ENCODE results near the gene SCCPDH.
"Not testable (repeated sequence)": the region's sequence is repeated elsewhere in the genome, so short reads cannot be mapped to it uniquely, and the experiment has no call there.

Gene SCCPDH

DNA sequence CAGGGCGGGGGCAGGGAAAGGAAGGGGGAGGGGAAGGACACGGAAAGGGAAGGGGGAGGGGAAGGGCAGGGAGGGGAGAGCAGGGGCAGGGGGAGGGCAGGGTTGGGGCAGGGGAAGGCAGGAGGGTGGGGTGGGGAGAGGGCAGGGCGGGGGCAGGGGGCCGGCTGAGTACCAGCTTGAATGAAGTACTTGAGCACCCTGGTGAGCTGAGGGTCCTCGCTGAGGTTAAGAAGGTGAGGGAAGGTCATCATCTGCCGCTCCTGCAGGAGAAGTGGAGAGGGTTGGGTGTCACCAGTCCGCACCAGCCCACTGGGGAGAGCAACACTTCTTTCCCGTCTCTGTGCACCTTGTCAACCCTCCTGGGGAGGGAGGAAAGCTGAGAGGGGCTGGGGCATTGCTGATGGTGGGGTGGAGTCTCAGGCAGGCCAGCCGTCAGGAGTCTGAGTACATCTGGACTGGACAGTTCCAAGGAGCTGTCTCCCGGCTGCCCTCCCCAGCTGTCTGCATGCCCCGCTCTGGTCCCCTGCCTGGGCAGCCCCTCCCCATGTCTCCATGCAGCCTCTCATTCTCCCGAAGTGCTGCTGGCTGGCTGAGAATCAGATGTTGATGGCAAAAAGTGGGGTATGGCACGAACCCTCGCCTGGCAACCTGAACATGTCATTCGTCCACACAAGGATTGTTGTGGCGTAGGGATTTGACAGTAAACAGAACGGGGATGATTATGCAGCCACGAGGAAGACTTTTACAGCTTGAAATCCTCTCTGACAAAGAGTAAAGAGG is 70.0 kb downstream of the SCCPDH start:
- in situ Hi-C loops (cut with MboI; ENCODE audit: low pct_unique_long_range_greater_than_20kb, low sequenced_read_pairs) = no loop called here
- DNase-seq = no peak

DNA sequence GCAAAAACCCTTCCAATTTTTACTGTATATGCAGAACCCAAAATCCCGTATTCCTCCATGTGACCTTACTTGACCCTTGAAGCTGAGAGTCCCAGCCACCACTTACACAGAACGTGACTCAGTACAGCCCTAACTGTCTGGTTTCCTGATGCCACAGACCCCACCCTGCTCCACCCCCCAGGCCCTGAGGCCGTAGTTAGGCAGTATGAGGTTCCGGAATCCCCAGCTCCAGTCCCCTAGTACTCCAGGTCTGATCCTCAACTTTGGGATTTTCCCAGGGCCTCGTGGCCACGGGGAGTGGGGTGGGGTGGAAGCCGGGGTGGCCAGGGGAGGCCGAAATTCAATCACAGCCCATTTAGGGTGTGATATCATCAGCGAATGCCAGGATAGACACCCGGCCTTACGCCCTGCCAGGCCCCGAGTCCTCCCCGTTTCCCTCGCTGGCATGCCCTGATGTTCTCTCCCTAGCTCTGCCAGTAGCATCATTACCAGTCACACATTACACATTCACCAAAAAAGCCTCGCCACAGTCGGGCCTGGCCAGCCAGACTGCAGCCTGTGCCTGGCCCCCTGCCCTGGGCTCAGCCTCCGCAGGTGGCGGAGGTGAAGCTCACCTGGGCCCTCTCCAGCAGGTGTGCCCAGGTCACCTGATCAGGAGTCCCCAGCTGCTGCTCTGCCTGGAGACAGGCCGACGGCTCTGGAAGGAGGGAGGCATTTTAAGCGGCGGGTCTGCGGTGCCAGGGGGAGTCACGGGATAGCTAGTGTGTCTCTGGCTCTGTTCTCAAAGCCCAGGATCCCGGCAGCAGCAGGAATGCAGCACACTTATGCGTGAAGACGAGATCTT is 70.8 kb downstream of the SCCPDH start:
- in situ Hi-C loops (cut with MboI; ENCODE audit: low pct_unique_long_range_greater_than_20kb, low sequenced_read_pairs) = no loop called here
- no peak for DNase-seq

GRCh38 chr1:246795906-246796694 is 71.9 kb downstream of the SCCPDH start:
- DNase-seq = no peak
- in situ Hi-C loops (cut with MboI; ENCODE audit: low pct_unique_long_range_greater_than_20kb, low sequenced_read_pairs) = no loop called here

- in situ Hi-C loops (cut with MboI; ENCODE audit: low pct_unique_long_range_greater_than_20kb, low sequenced_read_pairs) = no loop called here
- no peak for DNase-seq
Observed at GRCh38 chr1:246797157-246797556, 72.9 kb downstream of the SCCPDH start.

GRCh38 chr1:246797597-246797996 is 73.4 kb downstream of the SCCPDH start:
- in situ Hi-C loops (cut with MboI; ENCODE audit: low pct_unique_long_range_greater_than_20kb, low sequenced_read_pairs) = no loop called here
- DNase-seq = no peak

GRCh38 chr1:246798107-246798506 is 73.9 kb downstream of the SCCPDH start:
- no peak for DNase-seq

GRCh38 chr1:246798606-246799496 is 74.6 kb downstream of the SCCPDH start:
- in situ Hi-C loops (cut with MboI; ENCODE audit: low pct_unique_long_range_greater_than_20kb, low sequenced_read_pairs) = no loop called here
- DNase-seq = no peak

More at GRCh38 chr1:246798107-246798506, 73.9 kb downstream of the SCCPDH start:
- in situ Hi-C loops (cut with MboI; ENCODE audit: low pct_unique_long_range_greater_than_20kb, low sequenced_read_pairs) = no loop called here

DNA sequence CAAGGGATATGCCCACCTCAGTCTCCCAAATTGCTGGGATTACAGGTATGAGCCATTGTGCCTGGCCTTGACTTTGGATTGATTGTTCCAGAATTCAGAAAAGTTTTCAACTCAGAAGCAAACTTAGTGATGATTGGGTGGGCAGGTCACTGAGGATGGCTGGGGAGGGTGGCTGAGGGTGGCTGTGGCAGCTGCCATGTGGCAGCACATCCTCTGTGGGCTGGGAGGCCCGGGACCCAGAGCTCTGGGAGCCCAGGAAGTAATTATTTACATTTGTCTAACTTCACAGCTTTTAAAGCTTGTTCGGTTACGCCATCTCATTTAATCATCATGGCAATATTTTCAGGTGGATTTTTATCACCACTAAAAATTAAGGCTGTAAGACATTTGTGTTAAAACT is 76.1 kb downstream of the SCCPDH start:
- in situ Hi-C loops (cut with MboI; ENCODE audit: low pct_unique_long_range_greater_than_20kb, low sequenced_read_pairs) = no loop called here
- DNase-seq = no peak

DNA sequence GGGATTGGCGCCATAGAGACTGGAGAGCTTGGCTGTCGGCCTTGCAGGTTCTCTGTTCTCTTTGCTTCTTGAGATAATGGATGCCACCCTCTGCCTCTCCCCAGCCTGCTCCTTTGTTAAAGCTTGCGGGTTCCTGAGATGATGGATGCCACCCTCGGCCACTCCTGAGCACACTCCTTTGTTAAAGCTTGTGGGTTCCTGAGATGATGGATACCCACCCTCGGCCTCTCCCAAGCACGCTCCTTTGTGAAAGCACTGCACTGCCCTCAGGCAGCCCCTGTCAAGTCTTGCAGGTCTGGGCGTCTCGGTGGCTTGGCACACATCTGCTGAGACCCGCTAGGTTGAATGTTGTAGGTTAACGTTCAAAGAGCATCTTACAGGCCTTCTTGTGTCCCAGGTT is 76.5 kb downstream of the SCCPDH start:
- in situ Hi-C loops (cut with MboI; ENCODE audit: low pct_unique_long_range_greater_than_20kb, low sequenced_read_pairs) = no loop called here
- no peak for DNase-seq

DNA sequence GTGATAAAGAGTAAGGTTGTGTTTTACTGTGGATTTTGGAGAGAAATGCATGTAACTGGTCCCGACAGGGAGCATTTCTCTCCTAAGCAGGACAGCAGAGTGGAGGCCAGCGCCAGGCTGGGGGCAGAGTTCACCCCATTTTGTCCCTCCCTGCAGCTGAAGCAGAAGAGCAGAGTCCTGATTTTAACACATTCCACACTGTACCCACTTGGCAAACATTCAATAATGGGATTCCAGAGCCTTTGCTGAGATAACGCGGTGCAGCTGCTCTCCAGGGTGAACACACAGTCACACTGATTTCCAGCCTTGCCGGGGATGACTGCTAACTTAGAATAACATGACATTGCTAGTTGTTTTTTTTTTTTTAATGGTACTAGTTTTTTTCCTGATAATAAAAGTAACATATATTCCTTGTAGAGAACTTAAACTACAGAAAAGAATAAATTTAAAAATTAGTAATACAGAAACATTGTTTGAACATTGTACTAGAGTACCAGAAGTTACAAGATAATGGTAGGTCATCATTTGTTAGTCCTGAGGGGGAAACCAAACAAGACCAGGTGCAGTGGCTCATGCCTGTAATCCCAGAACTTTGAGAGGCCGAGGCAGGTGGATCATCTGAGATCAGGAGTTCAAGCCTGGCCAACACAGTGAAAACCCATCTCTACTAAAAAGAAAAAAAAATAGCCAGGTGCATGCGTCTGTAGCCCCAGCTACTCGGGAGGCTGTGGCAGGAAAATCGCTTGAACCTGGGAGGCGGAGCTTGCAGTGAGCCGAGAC is 77.2 kb downstream of the SCCPDH start:
- in situ Hi-C loops (cut with MboI; ENCODE audit: low pct_unique_long_range_greater_than_20kb, low sequenced_read_pairs) = no loop called here
- DNase-seq = no peak

DNA sequence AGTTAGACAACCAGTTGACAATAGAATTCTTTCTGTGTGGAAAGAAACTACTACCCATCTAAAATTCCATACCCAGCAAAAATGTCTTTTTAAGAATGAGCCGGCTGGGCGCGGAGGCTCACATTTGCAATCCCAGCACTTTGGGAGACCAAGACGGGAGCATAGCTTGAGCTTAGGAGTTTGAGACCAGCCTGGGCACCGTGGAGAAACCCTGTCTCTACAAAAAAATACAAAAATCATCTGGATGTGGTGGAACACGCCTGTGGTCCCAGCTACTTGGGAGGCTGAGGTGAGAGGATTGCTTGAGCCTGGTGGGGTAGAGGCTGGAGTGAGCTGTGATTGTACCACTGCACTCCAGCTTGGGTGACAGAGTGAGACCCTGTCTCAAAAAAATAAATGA is 79.2 kb downstream of the SCCPDH start:
- in situ Hi-C loops (cut with MboI; ENCODE audit: low pct_unique_long_range_greater_than_20kb, low sequenced_read_pairs) = no loop called here
- DNase-seq = no peak

DNA sequence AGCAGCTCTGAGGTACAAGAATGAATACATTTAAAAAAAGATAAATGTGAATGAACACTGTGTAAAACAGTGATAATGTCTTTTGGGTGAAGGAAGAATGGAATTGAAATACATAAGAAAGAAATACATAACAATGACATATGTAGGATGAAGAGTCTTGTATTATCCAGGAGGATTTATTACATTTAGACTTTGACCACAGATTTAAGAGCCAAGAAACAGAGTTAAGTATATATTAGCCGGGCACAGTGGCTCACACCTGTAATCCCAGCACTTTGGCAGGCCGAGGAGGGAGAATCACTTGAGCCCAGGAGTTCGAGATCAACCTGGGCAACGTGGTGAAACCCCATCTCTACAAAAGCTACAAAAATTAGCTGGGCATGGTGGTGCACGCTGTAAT is 79.7 kb downstream of the SCCPDH start:
- in situ Hi-C loops (cut with MboI; ENCODE audit: low pct_unique_long_range_greater_than_20kb, low sequenced_read_pairs) = no loop called here
- DNase-seq = no peak

- in situ Hi-C loops (cut with MboI; ENCODE audit: low pct_unique_long_range_greater_than_20kb, low sequenced_read_pairs) = no loop called here
- no peak for DNase-seq
Observed at GRCh38 chr1:246805135-246805716, 81.0 kb downstream of the SCCPDH start.

DNA sequence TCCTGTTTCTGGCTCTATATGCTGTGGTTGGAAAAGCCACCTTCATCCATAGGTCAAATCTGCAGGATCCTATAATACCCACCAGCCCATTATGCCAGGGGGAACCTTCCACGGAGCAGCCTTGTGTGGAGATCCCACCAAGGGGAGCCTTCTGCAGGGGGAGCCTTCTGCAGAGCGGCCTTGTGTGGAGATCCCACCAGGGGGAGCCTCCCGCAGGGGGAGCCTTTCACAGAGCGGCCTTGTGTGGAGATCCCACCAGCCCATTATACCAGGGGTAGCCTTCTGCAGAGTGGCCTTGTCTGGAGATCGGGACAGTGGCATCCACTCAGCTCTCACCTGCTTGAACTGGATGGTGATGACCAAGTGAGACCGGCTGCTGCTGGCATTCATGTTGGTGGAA is 85.3 kb downstream of the SCCPDH start:
- no peak for DNase-seq
- in situ Hi-C loops (cut with MboI; ENCODE audit: low pct_unique_long_range_greater_than_20kb, low sequenced_read_pairs) = no loop called here

GRCh38 chr1:246811985-246812384 is 87.8 kb downstream of the SCCPDH start:
- DNase-seq = no peak
- in situ Hi-C loops (cut with MboI; ENCODE audit: low pct_unique_long_range_greater_than_20kb, low sequenced_read_pairs) = no loop called here

DNA sequence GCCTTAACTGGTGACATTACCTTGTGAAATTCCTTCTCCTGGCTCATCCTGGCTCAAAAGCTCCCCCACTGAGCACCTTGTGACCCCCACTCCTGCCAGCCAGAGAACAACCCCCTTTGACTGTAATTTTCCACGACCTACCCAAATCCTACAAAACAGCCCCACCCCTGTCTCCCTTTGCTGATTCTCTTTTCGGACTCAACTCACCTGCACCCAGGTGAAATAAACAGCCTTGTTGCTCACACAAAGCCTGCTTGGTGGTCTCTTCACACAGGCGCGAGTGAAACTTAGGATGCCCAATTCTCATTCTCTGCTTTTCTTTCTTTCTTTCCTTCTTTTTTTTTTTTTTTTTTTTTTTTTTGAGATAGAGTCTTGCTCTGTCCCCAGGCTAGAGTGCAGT is 89.1 kb downstream of the SCCPDH start:
- in situ Hi-C loops (cut with MboI; ENCODE audit: low pct_unique_long_range_greater_than_20kb, low sequenced_read_pairs); DNase-seq: not testable (repeated sequence)

DNA sequence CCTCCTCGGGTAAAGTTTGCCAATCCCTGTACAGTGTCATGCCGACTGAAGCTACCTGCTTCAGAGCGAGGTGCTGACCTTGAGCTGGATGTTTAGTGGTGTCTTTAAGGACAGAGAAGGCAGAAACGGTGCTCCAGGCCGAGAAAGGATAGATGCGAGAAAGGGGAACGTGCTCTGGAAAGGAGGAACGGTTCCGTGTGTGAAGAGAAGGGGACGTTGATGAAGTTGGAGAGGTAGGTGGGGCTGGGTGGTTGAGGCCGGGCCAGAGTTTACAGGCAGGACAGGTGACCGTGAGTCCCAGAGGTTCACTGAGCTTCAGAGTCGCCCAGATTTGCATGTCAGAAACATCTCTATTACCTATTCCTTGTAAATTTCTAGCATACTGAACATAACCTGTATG is 90.7 kb downstream of the SCCPDH start:
- in situ Hi-C loops (cut with MboI; ENCODE audit: low pct_unique_long_range_greater_than_20kb, low sequenced_read_pairs) = no loop called here

More for the DNA sequence above, 90.7 kb downstream of the SCCPDH start:
- DNase-seq = no peak
